ENCODE measurements around the gene IL12B. TPM values are rescaled to one million over a fixed set of nuclear protein-coding genes. Genes with fewer than 3 reads are reported as not detected.

Gene IL12B
- total RNA-seq, 1 experiment from 2014 or later: not detected

- H3K9me2 ChIP-seq (ENCODE audit: insufficient read depth): no peaks in the 10 kb centered on the region
- H3K4me2 ChIP-seq: no peak overlapping the region
- no peak overlapping the region for H3K27ac ChIP-seq
- intact Hi-C loops (cut with micrococcal nuclease; ENCODE audit: unreplicated experiment): no loop called here
- H3K4me3 ChIP-seq: no peak overlapping the region
- POLR2A ChIA-PET (ENCODE audit: unreplicated experiment): no interaction called here
- no peaks in the 10 kb centered on the region for H4K20me1 ChIP-seq (ENCODE audit: insufficient read depth)
- no peaks in the 10 kb centered on the region for H3K79me2 ChIP-seq (ENCODE audit: low read depth)
- no peaks in the 10 kb centered on the region for H3F3A ChIP-seq (ENCODE audit: insufficient read depth, low read depth)
- TF ChIP-seq CTCF (conservative IDR thresholded peaks at IDR 0.05): no peak
- no peak for TF ChIP-seq EZH2 (IDR thresholded peaks at IDR 0.05; ENCODE audit: low read depth)
- BruUV-seq (replicated peaks): no TSS peak
- no peaks in the 10 kb centered on the region for H3K27me3 ChIP-seq (ENCODE audit: insufficient read depth, low read depth)
- H3K9me3 ChIP-seq (ENCODE audit: insufficient read depth, low read depth): no peaks in the 10 kb centered on the region
- no peak overlapping the region for H2AFZ ChIP-seq
- CTCF ChIA-PET: no interaction called here
- no peaks in the 10 kb centered on the region for H3K36me3 ChIP-seq (ENCODE audit: low read depth)
- no peaks in the 10 kb centered on the region for H3K4me1 ChIP-seq (replicated peaks; ENCODE audit: insufficient read depth)
- no peak for DNase-seq
Measured at GRCh38 chr5:159319832-159320231, 10.5 kb downstream of the IL12B start.

GRCh38 chr5:159319363-159319762, 10.9 kb downstream of the IL12B start:
- Histone ChIP-seq H3K4me1 (replicated peaks; ENCODE audit: insufficient read depth) (no peaks in the 10 kb centered on the region), H3K79me2 (ENCODE audit: low read depth) (no peaks in the 10 kb centered on the region), H2AFZ (no peak overlapping the region), H3F3A (ENCODE audit: insufficient read depth, low read depth) (no peaks in the 10 kb centered on the region), H3K27me3 (ENCODE audit: insufficient read depth, low read depth) (no peaks in the 10 kb centered on the region), H3K4me3 (no peak overlapping the region), H3K36me3 (ENCODE audit: low read depth) (no peaks in the 10 kb centered on the region), H4K20me1 (ENCODE audit: insufficient read depth) (no peaks in the 10 kb centered on the region), H3K9me3 (ENCODE audit: insufficient read depth, low read depth) (no peaks in the 10 kb centered on the region), H3K27ac (no peak overlapping the region), H3K4me2 (no peak overlapping the region), H3K9me2 (ENCODE audit: insufficient read depth) (no peaks in the 10 kb centered on the region)
- intact Hi-C loops (cut with micrococcal nuclease; ENCODE audit: unreplicated experiment): no loop called here
- no peak for TF ChIP-seq EZH2 (IDR thresholded peaks at IDR 0.05; ENCODE audit: low read depth)
- TF ChIP-seq CTCF (conservative IDR thresholded peaks at IDR 0.05): no peak
- POLR2A ChIA-PET (ENCODE audit: unreplicated experiment): interaction anchor here (0.7 kb wide), 1 partner anchor 167 kb away, joined by 4 read pairs; no protein-coding TSS in a partner anchor
- no peak for DNase-seq
- BruUV-seq (replicated peaks): no TSS peak
- CTCF ChIA-PET: no interaction called here

- ChIA-PET POLR2A (ENCODE audit: unreplicated experiment) (no interaction called here), CTCF (no interaction called here)
- Histone ChIP-seq H3K36me3 (ENCODE audit: low read depth) (no peaks in the 10 kb centered on the region), H3F3A (ENCODE audit: insufficient read depth, low read depth) (no peaks in the 10 kb centered on the region), H3K4me3 (no peak overlapping the region), H2AFZ (no peak overlapping the region), H3K9me3 (ENCODE audit: insufficient read depth, low read depth) (no peaks in the 10 kb centered on the region), H3K4me2 (no peak overlapping the region), H3K9me2 (ENCODE audit: insufficient read depth) (no peaks in the 10 kb centered on the region), H4K20me1 (ENCODE audit: insufficient read depth) (no peaks in the 10 kb centered on the region), H3K27me3 (ENCODE audit: insufficient read depth, low read depth) (no peaks in the 10 kb centered on the region), H3K27ac (no peak overlapping the region), H3K79me2 (ENCODE audit: low read depth) (no peaks in the 10 kb centered on the region), H3K4me1 (replicated peaks; ENCODE audit: insufficient read depth) (no peaks in the 10 kb centered on the region)
- BruUV-seq (replicated peaks): no TSS peak
- DNase-seq: no peak
- intact Hi-C loops (cut with micrococcal nuclease; ENCODE audit: unreplicated experiment): no loop called here
- no peak for TF ChIP-seq EZH2 (IDR thresholded peaks at IDR 0.05; ENCODE audit: low read depth)
- TF ChIP-seq CTCF (conservative IDR thresholded peaks at IDR 0.05): no peak
Measured at GRCh38 chr5:159318448-159318847, 11.8 kb downstream of the IL12B start.

Measured in PC-9 (cell line).